Endothelial cell of umbilical vein (primary cell): ENCODE results near the gene NR1I3. TPM values are rescaled to one million over a fixed set of nuclear protein-coding genes. Genes with fewer than 3 reads are reported as not detected.

ENCODE experiments used
- BruUV-seq: library from RNA; stranded (reverse); fragments of 400-500 nt; replicated peaks from 2 replicates; lab custom pipeline; 2021; lab: Mats Ljungman, UMichigan
- CTCF ChIA-PET: fragments of 300-600, 350-600 bp; sonication (Branson Sonifier 250); formaldehyde crosslinking; loops from one replicate; lab custom pipeline; 2021; ENCODE audit warnings: antibody characterized with exemption, inconsistent platforms; lab: Charles Lee
- POLR2A ChIA-PET: fragments of 300-600, 350-600 bp; sonication (Branson Sonifier 250); formaldehyde crosslinking; loops from one replicate; lab custom pipeline; 2021; ENCODE audit warnings: antibody characterized with exemption, inconsistent platforms; lab: Charles Lee
- DNase-seq: peaks from one replicate; pipeline ENCODE4 v3.0.0-alpha.2; 2011; ENCODE audit warnings: low read depth, low spot score
- FAIRE-seq: peaks from 2 replicates; lab custom pipeline; 2011; peaks lifted over from hg19 to GRCh38; lab: Jason Lieb, UNC
- H2AFZ ChIP-seq: 2 replicates; pipeline ENCODE4 v1.6.0; 2012; ENCODE audit warnings: low read depth, low read length, control low read depth, inconsistent platforms
- H3K27ac ChIP-seq: 2 replicates; pipeline ENCODE4 v1.5.1; 2011; ENCODE audit warnings: low read depth, mild to moderate bottlenecking, control low read depth, low read length, moderate library complexity; ENCODE audit not compliant: insufficient read depth
- H3K27me3 ChIP-seq, 2 experiments: 2 replicates each; pipeline versions ENCODE4 v1.6.0 to v1.6.1; 2011; ENCODE audit warnings: low read length in 2 of 2, mixed read lengths in 1 of 2; ENCODE audit not compliant: control insufficient read depth in 2 of 2, insufficient read depth in 2 of 2
- H3K36me3 ChIP-seq, 2 experiments: 2 replicates in 1 of 2; 3 replicates in 1 of 2; pipeline ENCODE4 v1.5.1; 2011; ENCODE audit warnings: low read length in 2 of 2, mild to moderate bottlenecking in 1 of 2, moderate library complexity in 1 of 2; ENCODE audit not compliant: control insufficient read depth in 2 of 2, insufficient read depth in 2 of 2; ENCODE audit errors: extremely low read depth in 1 of 2
- H3K4me1 ChIP-seq: 3 replicates; pipeline ENCODE4 v1.5.1; 2011; ENCODE audit warnings: mild to moderate bottlenecking, low read length; ENCODE audit not compliant: control insufficient read depth, insufficient read depth; ENCODE audit errors: extremely low read depth
- H3K4me2 ChIP-seq: 2 replicates; pipeline ENCODE4 v1.6.1; 2011; ENCODE audit warnings: low read length, control low read depth, mixed read lengths; ENCODE audit not compliant: insufficient read depth
- H3K4me3 ChIP-seq, 3 experiments: fragments of 200-600 bp in 1 of 3; sonication (generic), shearing (Covaris generic) in 1 of 3; replicated peaks in 1 of 3; 2 replicates each; pipeline ENCODE4 v1.5.1; 2011 to 2016; ENCODE audit warnings: control low read depth in 3 of 3, low read length in 3 of 3, mild to moderate bottlenecking in 2 of 3, inconsistent platforms in 1 of 3, low read depth in 1 of 3, moderate library complexity in 1 of 3; ENCODE audit not compliant: insufficient read depth in 1 of 3
- H3K79me2 ChIP-seq: 2 replicates; pipeline ENCODE4 v1.6.0; 2012; ENCODE audit warnings: low read length, inconsistent platforms; ENCODE audit not compliant: control insufficient read depth, insufficient read depth
- H3K9ac ChIP-seq: replicated peaks from 2 replicates; pipeline ENCODE3; 2011; ENCODE audit warnings: low read length, control low read depth; ENCODE audit not compliant: insufficient read depth; ENCODE audit errors: extremely low read depth
- H3K9me1 ChIP-seq: replicated peaks from 3 replicates; pipeline ENCODE4 v1.6.0; 2011; ENCODE audit warnings: mild to moderate bottlenecking, low read length; ENCODE audit not compliant: control insufficient read depth, insufficient read depth; ENCODE audit errors: extremely low read depth
- H3K9me3 ChIP-seq: replicated peaks from 2 replicates; pipeline ENCODE4 v1.5.1; 2012; ENCODE audit warnings: low read length, inconsistent platforms; ENCODE audit not compliant: control insufficient read depth, insufficient read depth
- H4K20me1 ChIP-seq: replicated peaks from 2 replicates; pipeline ENCODE3; 2011; ENCODE audit warnings: mild to moderate bottlenecking, low read length; ENCODE audit not compliant: control insufficient read depth, insufficient read depth; ENCODE audit errors: extremely low read depth
- CTCF ChIP-seq, 2 donors: IDR thresholded peaks; 1 replicate in 1 of 2; 2 replicates in 1 of 2; pipeline ENCODE4 v1.5.1; 2011; ENCODE audit warnings: low read length in 2 of 2, mild to moderate bottlenecking in 2 of 2, moderate library complexity in 2 of 2, control low read depth in 1 of 2, inconsistent platforms in 1 of 2, low read depth in 1 of 2; ENCODE audit not compliant: insufficient read depth in 1 of 2; ENCODE audit errors: extremely low read depth in 1 of 2
- EZH2 ChIP-seq: IDR thresholded peaks from 2 replicates; pipeline ENCODE4 v1.6.1; 2012; ENCODE audit warnings: borderline replicate concordance, low read depth, mild to moderate bottlenecking, moderate library complexity, low read length, inconsistent platforms; ENCODE audit not compliant: severe bottlenecking
- FOS ChIP-seq: IDR thresholded peaks from 2 replicates; pipeline ENCODE4 v1.6.1; 2011; ENCODE audit warnings: mild to moderate bottlenecking, low read length, moderate library complexity, borderline replicate concordance; ENCODE audit not compliant: insufficient read depth
- GATA2 ChIP-seq: IDR thresholded peaks from 2 replicates; pipeline ENCODE4 v1.7.0; 2011; ENCODE audit warnings: low read depth, mild to moderate bottlenecking, moderate library complexity, mixed read lengths, low read length; ENCODE audit not compliant: insufficient read length, insufficient read depth
- JUN ChIP-seq: IDR thresholded peaks from 2 replicates; pipeline ENCODE4 v1.6.1; 2011; ENCODE audit warnings: borderline replicate concordance, low read depth; ENCODE audit not compliant: insufficient read length, insufficient read depth
- MAX ChIP-seq: IDR thresholded peaks from 2 replicates; pipeline ENCODE4 v1.6.1; 2011; ENCODE audit not compliant: insufficient read depth, insufficient read length
- MYC ChIP-seq: IDR thresholded peaks from one replicate; pipeline ENCODE4 v1.6.1; 2011; ENCODE audit warnings: mild to moderate bottlenecking, low read depth, low read length
- POLR2A ChIP-seq: IDR thresholded peaks from 2 replicates; pipeline ENCODE4 v1.6.1; 2012; ENCODE audit warnings: low read depth, mild to moderate bottlenecking, control low read depth, low read length
- POLR2AphosphoS5 ChIP-seq: IDR thresholded peaks from 2 replicates; pipeline ENCODE4 v1.6.1; 2012; ENCODE audit warnings: low read depth, mild to moderate bottlenecking, control low read depth, low read length, moderate library complexity; ENCODE audit not compliant: insufficient read depth
- dilution Hi-C: fragments of 300-500 bp; cut with MboI; formaldehyde crosslinking; loops from one replicate; pipeline ENCODE4 v1.15.0; 2019; ENCODE audit warnings: low sequenced_read_pairs; ENCODE audit not compliant: extremely low pct_ligation_motif_present
- intact Hi-C: fragments of 100-400 bp; cut with micrococcal nuclease; formaldehyde crosslinking; loops from one replicate; pipeline ENCODE4 v1.10.0; 2022
- polyA plus RNA-seq, 4 experiments: library from polyadenylated mRNA; depleted of rRNA in 3 of 4; stranded (reverse) in 3 of 4; unstranded in 1 of 4; fragments of >200 nt; gene quantifications; 2 replicates each; pipeline versions ENCODE4 v1.2.1 to v1.2.3, GENCODE V29; 2011 to 2012; ENCODE audit warnings: missing spikeins in 1 of 4
- total RNA-seq: library from RNA; stranded (reverse); gene quantifications from 2 replicates; pipeline ENCODE4 v1.2.3, GENCODE V29; 2021

NR1I3 gene
- total and polyA plus RNA-seq, 2 donors (not counting 3 experiments of a cell fraction or from before 2014, with no cell fraction given), result not detected

- Histone ChIP-seq H3K36me3 (no peaks in the 10 kb centered on the region), H3K79me2 (no peaks in the 10 kb centered on the region), H2AFZ (no peak overlapping the region), H3K4me1 (no peaks in the 10 kb centered on the region), H3K27me3 (peaks cover 27 to 37% of the 10 kb centered on the region in 2 experiments), H3K4me3 (no peak overlapping the region), H4K20me1 (no peaks in the 10 kb centered on the region), H3K9me1 (no peaks in the 10 kb centered on the region), H3K4me2 (no peak overlapping the region), H3K9ac (no peak overlapping the region), H3K27ac (no peak overlapping the region), H3K9me3 (no peaks in the 10 kb centered on the region)
- CTCF ChIA-PET, result interaction anchor here (0.7 to 1.2 kb wide), 3 partner anchors 12 to 96 kb away, joined by 3 to 4 read pairs (median 3); no protein-coding TSS in a partner anchor
- DNase-seq (no peak), FAIRE-seq (no peak)
- TF ChIP-seq MYC (no peak), MAX (no peak), GATA2 (no peak), POLR2AphosphoS5 (no peak), FOS (no peak), POLR2A (no peak)
- dilution Hi-C loops, result no loop called here
- intact Hi-C loops, result no loop called here
- BruUV-seq, result no TSS peak
- POLR2A ChIA-PET, result no interaction called here
Measured at GRCh38 chr1:161285113-161285512, 47.1 kb upstream of the NR1I3 start.

- no peak for DNase-seq
- Histone ChIP-seq H3K79me2 (no peaks in the 10 kb centered on the region), H3K4me2 (no peak overlapping the region), H3K4me3 (no peak overlapping the region), H3K9me3 (no peaks in the 10 kb centered on the region), H3K36me3 (no peaks in the 10 kb centered on the region), H3K27ac (no peak overlapping the region), H3K4me1 (no peaks in the 10 kb centered on the region), H4K20me1 (no peaks in the 10 kb centered on the region), H2AFZ (no peak overlapping the region), H3K9me1 (no peaks in the 10 kb centered on the region), H3K27me3 (peaks cover 30 to 41% of the 10 kb centered on the region in 2 experiments), H3K9ac (no peak overlapping the region)
- POLR2A ChIA-PET, result no interaction called here
- BruUV-seq, result no TSS peak
- CTCF ChIA-PET, result interaction anchor here (0.5 to 2.1 kb wide), 6 partner anchors 8 to 256 kb away, joined by 3 to 10 read pairs (median 4); no protein-coding TSS in a partner anchor
- TF ChIP-seq MAX (no peak), CTCF (IDR thresholded peaks at IDR 0.05; ENCODE audit: extremely low read depth in 1 of 2, insufficient read depth in 1 of 2, low read depth in 1 of 2, low read length in 2 of 2) (no peak), FOS (no peak), MYC (no peak), JUN (no peak), POLR2A (no peak), POLR2AphosphoS5 (no peak), GATA2 (no peak), EZH2 (no peak)
- no peak for FAIRE-seq
- dilution Hi-C loops, result no loop called here
- intact Hi-C loops, result no loop called here
Measured at GRCh38 chr1:161282991-161283390, 45.0 kb upstream of the NR1I3 start.
